IMR-90 (cell line): Measurements from ENCODE around the gene OSBPL8. TPM values are rescaled to one million over a fixed set of nuclear protein-coding genes. Genes with fewer than 3 reads are reported as not detected.

Experiments
- ATAC-seq: fragments of 200-7000 bp; cut with Tn5 transposase; 2 replicates; pipeline ENCODE4 v1.9.1; 2020; ENCODE audit warnings: low read depth, mild to moderate bottlenecking, moderate library complexity
- BruUV-seq: library from RNA; stranded (reverse); fragments of 400-500 nt; replicated peaks from 2 replicates; lab custom pipeline; 2021; lab: Mats Ljungman, UMichigan
- CTCF ChIA-PET: fragments of 300-600 bp; formaldehyde crosslinking; extraction: SDS; loops from one replicate; lab custom pipeline; 2021; ENCODE audit warnings: antibody characterized with exemption; lab: Yijun Ruan, JAX
- POLR2A ChIA-PET: fragments of 300-600 bp; sonication (Branson Sonifier 250); formaldehyde crosslinking; loops from one replicate; lab custom pipeline; 2022; ENCODE audit warnings: antibody characterized with exemption; ENCODE audit not compliant: unreplicated experiment; lab: Charles Lee
- DNase-seq: peaks from one replicate; pipeline ENCODE4 v3.0.0; 2013
- H2AFZ ChIP-seq: replicated peaks from 2 replicates; pipeline ENCODE3; 2013; ENCODE audit warnings: low read length, mild to moderate bottlenecking; ENCODE audit not compliant: poor library complexity
- H2AK5ac ChIP-seq: 2 replicates; pipeline ENCODE4 v1.6.1; 2013; ENCODE audit warnings: low read depth, low read length, inconsistent platforms
- H2AK9ac ChIP-seq: replicated peaks from 2 replicates; pipeline ENCODE3; 2013; ENCODE audit warnings: mild to moderate bottlenecking, low read depth, low read length, moderate library complexity; ENCODE audit not compliant: poor library complexity
- H2BK120ac ChIP-seq: 2 replicates; pipeline ENCODE4 v1.6.1; 2013; ENCODE audit warnings: low read depth, low read length, inconsistent platforms
- H2BK15ac ChIP-seq: 3 replicates; pipeline ENCODE4 v1.6.1; 2013; ENCODE audit warnings: low read depth, low read length, inconsistent platforms
- H2BK20ac ChIP-seq: 2 replicates; pipeline ENCODE4 v1.6.1; 2013; ENCODE audit warnings: low read depth, mild to moderate bottlenecking, inconsistent platforms, low read length, moderate library complexity
- H2BK5ac ChIP-seq: 2 replicates; pipeline ENCODE4 v1.6.1; 2013; ENCODE audit warnings: mild to moderate bottlenecking, low read depth, low read length, inconsistent platforms; ENCODE audit not compliant: poor library complexity, severe bottlenecking
- H3K14ac ChIP-seq: replicated peaks from 2 replicates; pipeline ENCODE4 v1.6.1; 2013; ENCODE audit warnings: low read depth, low read length, inconsistent platforms
- H3K18ac ChIP-seq: 2 replicates; pipeline ENCODE4 v1.6.1; 2013; ENCODE audit warnings: low read depth, low read length, control low read depth
- H3K23ac ChIP-seq: 2 replicates; pipeline ENCODE4 v1.6.1; 2013; ENCODE audit warnings: low read depth, low read length, inconsistent platforms
- H3K27ac ChIP-seq: 2 replicates; pipeline ENCODE4 v1.5.1; 2013; ENCODE audit warnings: mild to moderate bottlenecking, control low read depth, low read length; ENCODE audit not compliant: insufficient read depth
- H3K27me3 ChIP-seq: 2 replicates; pipeline ENCODE4 v1.6.1; 2013; ENCODE audit warnings: low read length; ENCODE audit not compliant: control insufficient read depth, insufficient read depth
- H3K36me3 ChIP-seq: 2 replicates; pipeline ENCODE4 v1.6.1; 2013; ENCODE audit warnings: low read length, mixed read lengths; ENCODE audit not compliant: control insufficient read depth, insufficient read depth
- H3K4ac ChIP-seq: 2 replicates; pipeline ENCODE4 v1.6.1; 2013; ENCODE audit warnings: low read depth, low read length, inconsistent platforms
- H3K4me1 ChIP-seq: 2 replicates; pipeline ENCODE4 v1.6.1; 2013; ENCODE audit warnings: low read length, mixed read lengths; ENCODE audit not compliant: control insufficient read depth, insufficient read depth
- H3K4me2 ChIP-seq: 2 replicates; pipeline ENCODE4 v1.6.1; 2013; ENCODE audit warnings: low read depth, mild to moderate bottlenecking, control low read depth, low read length, moderate library complexity
- H3K4me3 ChIP-seq: 2 replicates; pipeline ENCODE4 v1.5.1; 2013; ENCODE audit warnings: low read depth, mild to moderate bottlenecking, control low read depth, low read length, moderate library complexity; ENCODE audit not compliant: insufficient read depth
- H3K56ac ChIP-seq: 2 replicates; pipeline ENCODE4 v1.6.1; 2013; ENCODE audit warnings: low read length, inconsistent platforms; ENCODE audit not compliant: insufficient read depth; ENCODE audit errors: extremely low read depth
- H3K79me1 ChIP-seq, 2 experiments: 2 replicates each; pipeline ENCODE4 v1.6.1; 2013; ENCODE audit warnings: low read length in 2 of 2, inconsistent platforms in 1 of 2, low read depth in 1 of 2
- H3K9ac ChIP-seq: 2 replicates; pipeline ENCODE4 v1.6.1; 2013; ENCODE audit warnings: low read depth, low read length, control low read depth
- H3K9me1 ChIP-seq: 2 replicates; pipeline ENCODE4 v1.6.1; 2013; ENCODE audit warnings: low read length, inconsistent platforms; ENCODE audit not compliant: insufficient read depth
- H3K9me3 ChIP-seq: 2 replicates; pipeline ENCODE4 v1.6.1; 2013; ENCODE audit warnings: low read length; ENCODE audit not compliant: control insufficient read depth, insufficient read depth
- H4K20me1 ChIP-seq: 2 replicates; pipeline ENCODE4 v1.6.1; 2013; ENCODE audit warnings: low read length, inconsistent platforms; ENCODE audit not compliant: insufficient read depth
- H4K5ac ChIP-seq: 2 replicates; pipeline ENCODE4 v1.6.1; 2013; ENCODE audit warnings: mild to moderate bottlenecking, low read depth, low read length, control low read depth
- H4K8ac ChIP-seq, 2 experiments: 2 replicates each; pipeline ENCODE4 v1.6.1; 2013; ENCODE audit warnings: low read depth in 2 of 2, low read length in 2 of 2, control low read depth in 1 of 2, inconsistent platforms in 1 of 2
- H4K91ac ChIP-seq: 2 replicates; pipeline ENCODE4 v1.6.1; 2013; ENCODE audit warnings: low read depth, low read length, inconsistent platforms; ENCODE audit not compliant: insufficient read depth
- BHLHE40 ChIP-seq: fragments of 150-350 bp; IDR thresholded peaks from 2 replicates; pipeline ENCODE4 v1.6.1; 2016; ENCODE audit warnings: mild to moderate bottlenecking, low read depth, low read length
- CEBPB ChIP-seq: IDR thresholded peaks from 2 replicates; pipeline ENCODE4 v1.6.1; 2012; ENCODE audit warnings: low read depth, low read length, improper control_type of control experiment
- MAZ ChIP-seq: IDR thresholded peaks from 2 replicates; pipeline ENCODE4 v1.6.1; 2012; ENCODE audit warnings: low read depth, mild to moderate bottlenecking, low read length, improper control_type of control experiment, moderate library complexity, borderline replicate concordance
- POLR2A ChIP-seq: IDR thresholded peaks from 2 replicates; pipeline ENCODE4 v1.6.1; 2012; ENCODE audit warnings: mild to moderate bottlenecking, low read depth, low read length
- RFX5 ChIP-seq: IDR thresholded peaks from 2 replicates; pipeline ENCODE4 v1.8.0; 2012; ENCODE audit warnings: low read depth, mild to moderate bottlenecking, low read length, moderate library complexity
- WGBS, 2 experiments: methylation state at CpG; one replicate each; pipeline versions ENCODE4 v1.1.5 to v1.1.7; 2013; ENCODE audit warnings: missing lambda C conversion rate in 2 of 2; ENCODE audit not compliant: insufficient read length in 1 of 2; ENCODE audit errors: extremely low coverage in 2 of 2; 5-methylcytosine and 5-hydroxymethylcytosine counted together
- dilution Hi-C: fragments of 300-500 bp; cut with HindIII; formaldehyde crosslinking; loops from one replicate; pipeline ENCODE4 v1.14.3; 2018; ENCODE audit warnings: low sequenced_read_pairs; ENCODE audit not compliant: unreplicated experiment
- in situ Hi-C: fragments of 300-500 bp; cut with MboI; formaldehyde crosslinking; loops from 3 replicates; pipeline ENCODE4 v1.14.3; 2019; ENCODE audit warnings: low sequenced_read_pairs, inconsistent platforms, mixed read lengths
- intact Hi-C: fragments of 100-400 bp; cut with micrococcal nuclease; formaldehyde crosslinking; loops from 2 replicates; pipeline ENCODE4 v1.10.0; 2022
- polyA plus RNA-seq, 3 experiments: library from polyadenylated mRNA; depleted of rRNA; stranded (reverse); fragments of >200 nt; gene quantifications; 2 replicates each; pipeline ENCODE4 v1.2.3, GENCODE V29; 2012; ENCODE audit warnings: low replicate concordance in 1 of 3
- total RNA-seq: library from RNA; depleted of rRNA; stranded (reverse); fragments of >200 nt; gene quantifications from 2 replicates; pipeline ENCODE4 v1.2.3, GENCODE V29; 2012
- TF ChIP-seq, protein P1 (sequence below): fragments of 150-350 bp; IDR thresholded peaks from 2 replicates; pipeline ENCODE4 v1.6.1; 2017; ENCODE audit warnings: mild to moderate bottlenecking, antibody characterized with exemption, low read length, low read depth

OSBPL8 gene
- total and polyA plus RNA-seq, 2 of the 4 experiments (the other 2 are of a cell fraction), result 17.8 to 24.2 TPM

DNA sequence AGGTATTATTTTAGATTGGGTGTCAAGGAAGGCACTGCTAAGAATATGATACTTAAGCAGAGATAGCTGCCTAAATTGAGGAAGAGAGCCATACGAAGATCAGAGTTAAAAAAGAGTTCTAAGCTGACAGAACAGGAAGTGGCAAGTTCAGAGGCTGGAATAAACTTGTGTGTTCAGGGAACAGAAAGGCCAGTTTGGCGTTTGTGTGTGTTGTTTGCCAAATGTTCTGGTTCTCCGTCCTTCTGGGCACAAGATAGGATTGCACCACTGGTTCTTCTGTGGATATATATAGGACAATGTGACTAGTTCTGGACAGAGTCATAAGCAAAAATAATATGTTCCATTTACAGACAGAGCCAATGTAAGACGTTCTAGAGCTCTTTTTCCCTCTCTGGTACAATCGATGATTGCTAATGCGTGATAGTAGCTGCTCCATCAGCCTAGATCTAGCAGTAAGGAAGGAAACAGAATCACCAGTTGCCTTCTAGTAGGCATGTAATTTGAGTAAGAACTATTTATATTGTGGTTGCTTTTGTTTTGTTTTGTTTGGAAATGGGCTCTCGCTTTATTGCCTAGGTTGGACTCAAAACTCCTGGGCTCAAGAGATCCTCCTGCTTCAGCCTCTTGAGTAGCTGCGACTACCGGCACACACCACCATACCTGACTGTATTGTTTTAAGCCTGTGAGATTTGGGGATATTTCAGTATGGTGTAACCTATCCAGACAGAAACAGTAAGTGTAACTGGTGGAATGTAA lies 218.7 kb downstream of the OSBPL8 start:
- no peak overlapping the region for H3K4me3 ChIP-seq
- H3K14ac ChIP-seq, result no peak overlapping the region; the same call in 1 of the 2 replicates
- H3K18ac ChIP-seq, result peak overlapping the region; percentile 5; the same call in 1 of the 2 replicates
- ATAC-seq (peak; percentile 24), DNase-seq (peak; percentile 43)
- H3K27ac ChIP-seq, result no peak overlapping the region
- peak overlapping the region; percentile 22; the same call in 1 of the 3 replicates for H2BK15ac ChIP-seq
- H2BK120ac ChIP-seq, result peak overlapping the region; percentile 25; the same call in 1 of the 2 replicates
- H2BK5ac ChIP-seq, result peak overlapping the region; percentile 10
- H4K8ac ChIP-seq, result no peak overlapping the region
- in situ Hi-C loops (loop anchor here (10.0 kb wide), 2 partner anchors 266 to 816 kb away; no protein-coding TSS in a partner anchor), dilution Hi-C loops (no loop called here), intact Hi-C loops (no loop called here)
- H3K4ac ChIP-seq, result peak overlapping the region; percentile 30; the same call in 1 of the 2 replicates
- no peak overlapping the region for H3K56ac ChIP-seq
- peaks cover 5 to 9% of the 10 kb centered on the region in 2 experiments; a peak in 2 of 4 replicates for H3K79me1 ChIP-seq
- H3K27me3 ChIP-seq, result no peaks in the 10 kb centered on the region
- H3K9me3 ChIP-seq, result no peaks in the 10 kb centered on the region
- 40% methylated on average over 1 of the region's 9 CpGs; no CpG with 5 or more reads in 1 of the 2 experiments for WGBS, 2 experiments
- peak overlapping the region; percentile 50; the same call in 1 of the 2 replicates for H2BK20ac ChIP-seq
- no peak overlapping the region; the same call in 1 of the 2 replicates for H3K4me2 ChIP-seq
- H3K9ac ChIP-seq, result no peak overlapping the region
- H4K5ac ChIP-seq, result no peak overlapping the region; the same call in 1 of the 2 replicates
- H3K36me3 ChIP-seq, result no peaks in the 10 kb centered on the region
- H2AK5ac ChIP-seq, result peak overlapping the region; percentile 48; the same call in 1 of the 2 replicates
- peaks cover 11% of the 10 kb centered on the region; the same call in 1 of the 2 replicates for H3K9me1 ChIP-seq
- no peak overlapping the region for H2AK9ac ChIP-seq
- CTCF ChIA-PET, result interaction anchor here (0.5 to 0.6 kb wide), 2 partner anchors 388 to 1265 kb away, joined by 3 to 5 read pairs; no protein-coding TSS in a partner anchor
- POLR2A ChIA-PET, result no interaction called here
- BruUV-seq, result no TSS peak
- H3K4me1 ChIP-seq, result peaks cover 6% of the 10 kb centered on the region
- H4K91ac ChIP-seq, result no peak overlapping the region
- no peak overlapping the region for H3K23ac ChIP-seq
- no peak overlapping the region for H2AFZ ChIP-seq
- TF ChIP-seq MAZ, result no peak
- no peak for TF ChIP-seq POLR2A
- no peak for TF ChIP-seq RFX5
- no peak for TF ChIP-seq CEBPB
- no peak for TF ChIP-seq BHLHE40
- TF ChIP-seq, protein P1, sequence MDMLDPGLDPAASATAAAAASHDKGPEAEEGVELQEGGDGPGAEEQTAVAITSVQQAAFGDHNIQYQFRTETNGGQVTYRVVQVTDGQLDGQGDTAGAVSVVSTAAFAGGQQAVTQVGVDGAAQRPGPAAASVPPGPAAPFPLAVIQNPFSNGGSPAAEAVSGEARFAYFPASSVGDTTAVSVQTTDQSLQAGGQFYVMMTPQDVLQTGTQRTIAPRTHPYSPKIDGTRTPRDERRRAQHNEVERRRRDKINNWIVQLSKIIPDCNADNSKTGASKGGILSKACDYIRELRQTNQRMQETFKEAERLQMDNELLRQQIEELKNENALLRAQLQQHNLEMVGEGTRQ, result no peak
- H4K20me1 ChIP-seq, result no peaks in the 10 kb centered on the region
